HepG2 (cell line): ENCODE data around the gene SDHAF1. TPM values are rescaled to one million over a fixed set of nuclear protein-coding genes. Genes with fewer than 3 reads are reported as not detected.
A peak's percentile ranks its signal among the peaks of the same experiment; 100 is the strongest.

Experiments used
- ATF5 ChIP-seq: sonication (generic); formaldehyde crosslinking; IDR thresholded peaks from 2 replicates; pipeline ENCODE4 v1.4.0; 2020; ENCODE audit warnings: mild to moderate bottlenecking, low read depth, missing genetic modification reagents
- BORCS8-MEF2B ChIP-seq: sonication (generic); formaldehyde crosslinking; IDR thresholded peaks from 2 replicates; pipeline ENCODE4 v1.8.0; 2022; ENCODE audit warnings: mild to moderate bottlenecking, missing genetic modification reagents
- EHMT2 ChIP-seq: fragments of 200-600 bp; sonication (generic); IDR thresholded peaks from 2 replicates; pipeline ENCODE4 v1.7.0; 2017; ENCODE audit warnings: antibody characterized with exemption, low read depth, low read length, borderline replicate concordance
- GATAD1 ChIP-seq: IDR thresholded peaks from 2 replicates; pipeline ENCODE4 v1.6.1; 2016; ENCODE audit warnings: missing genetic modification reagents, missing compliant biosample characterization
- HOXA9 ChIP-seq: sonication (generic); formaldehyde crosslinking; IDR thresholded peaks from 2 replicates; pipeline ENCODE4 v1.8.1; 2022; ENCODE audit warnings: missing genetic modification reagents, mild to moderate bottlenecking, moderate library complexity, borderline replicate concordance
- KDM4B ChIP-seq: sonication (generic); formaldehyde crosslinking; IDR thresholded peaks from 2 replicates; pipeline ENCODE4 v1.4.0; 2020; ENCODE audit warnings: missing genetic modification reagents
- NFKBIZ ChIP-seq: IDR thresholded peaks from 2 replicates; pipeline ENCODE4 v1.6.1; 2018; ENCODE audit warnings: missing genetic modification reagents, missing compliant biosample characterization
- RXRB ChIP-seq: IDR thresholded peaks from 2 replicates; pipeline ENCODE4 v1.6.1; 2016; ENCODE audit warnings: borderline replicate concordance, missing genetic modification reagents, missing compliant biosample characterization
- TEAD3 ChIP-seq: optimal IDR thresholded peaks from 2 replicates; pipeline ENCODE3; 2016; ENCODE audit warnings: borderline replicate concordance
- TEF ChIP-seq: sonication (generic); formaldehyde crosslinking; IDR thresholded peaks from 2 replicates; pipeline ENCODE4 v1.5.0; 2020; ENCODE audit warnings: missing genetic modification reagents
- ZFP37 ChIP-seq: sonication (generic); formaldehyde crosslinking; IDR thresholded peaks from 2 replicates; pipeline ENCODE4 v1.4.0; 2020; ENCODE audit warnings: missing genetic modification reagents, borderline replicate concordance
- ZNF772 ChIP-seq: sonication (generic); formaldehyde crosslinking; IDR thresholded peaks from 2 replicates; pipeline ENCODE4 v1.5.0; 2020; ENCODE audit warnings: mild to moderate bottlenecking, missing genetic modification reagents
- ZNF777 ChIP-seq: sonication (generic); formaldehyde crosslinking; IDR thresholded peaks from 2 replicates; pipeline ENCODE4 v1.4.0; 2020; ENCODE audit warnings: missing genetic modification reagents
- ZSCAN31 ChIP-seq: sonication (generic); formaldehyde crosslinking; IDR thresholded peaks from 2 replicates; pipeline ENCODE4 v1.5.0; 2020; ENCODE audit warnings: low read depth, mild to moderate bottlenecking, missing genetic modification reagents
- ZSCAN9 ChIP-seq: IDR thresholded peaks from 2 replicates; pipeline ENCODE4 v1.6.1; 2016; ENCODE audit warnings: borderline replicate concordance
- polyA plus RNA-seq, 8 experiments: library from polyadenylated mRNA; depleted of rRNA in 3 of 8; stranded (reverse) in 7 of 8; unstranded in 1 of 8; fragments of >200 nt; fragmentation: Illumina TruSeq in 4 of 8; extraction: Trizol in 4 of 8; gene quantifications; 2 replicates each; pipeline versions ENCODE4 v1.2.1 to v1.2.3, GENCODE V29; 2011 to 2016; ENCODE audit warnings: low read depth in 4 of 8, missing spikeins in 1 of 8, mixed read lengths in 1 of 8; ENCODE audit not compliant: insufficient read depth in 1 of 8
- total RNA-seq, 5 experiments: library from RNA; depleted of rRNA; stranded (reverse); fragments of >200 nt; fragmentation: Illumina TruSeq; extraction: Trizol; gene quantifications; 2 replicates each; pipeline ENCODE4 v1.2.3, GENCODE V29; 2016; ENCODE audit warnings: low read depth in 1 of 5
- TF ChIP-seq, protein P1 (sequence below), 2 experiments: IDR thresholded peaks; 2 replicates each; pipeline ENCODE4 v1.6.1; 2011 to 2012; ENCODE audit warnings: low read length in 2 of 2, borderline replicate concordance in 1 of 2, low read depth in 1 of 2, mild to moderate bottlenecking in 1 of 2, moderate library complexity in 1 of 2

The SDHAF1 gene
- total and polyA plus RNA-seq, 2 of the 13 experiments (the other 11 are each of a cell fraction or from before 2014, with no cell fraction given): 17.8 to 22.8 TPM

DNA sequence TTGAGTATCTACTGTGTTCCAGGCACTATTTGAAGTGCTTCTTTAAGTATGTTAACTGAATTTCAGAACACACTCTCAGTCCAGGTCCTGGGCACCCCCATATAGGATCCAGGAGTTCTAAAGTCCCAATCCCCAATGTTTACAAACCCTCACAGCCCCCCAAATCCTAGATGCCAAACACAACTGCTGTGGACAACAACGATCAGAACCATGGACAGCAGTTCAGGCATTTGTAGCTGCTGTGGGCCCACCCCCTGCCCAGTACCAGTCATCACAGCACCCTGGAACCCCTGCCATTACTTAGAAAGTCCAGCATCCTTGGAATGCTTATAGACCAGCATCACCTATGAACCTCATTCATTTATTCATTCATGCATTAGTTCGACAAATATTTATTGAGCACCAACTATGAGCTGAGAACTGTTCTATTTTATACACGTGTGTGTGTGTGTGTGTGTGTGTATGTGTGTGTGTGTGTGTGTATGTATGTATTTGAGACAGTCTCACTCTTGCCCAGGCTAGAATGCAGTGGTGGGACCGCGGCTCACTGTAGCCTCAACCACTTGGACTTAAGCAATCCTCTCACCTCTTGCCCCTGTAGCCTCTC lies 19.3 kb upstream of the SDHAF1 start (continued):
- TF ChIP-seq ZSCAN9 (CRISPR knock-in tag): peak; percentile 85
- TF ChIP-seq EHMT2: peak; percentile 98
- TF ChIP-seq KDM4B (CRISPR knock-in tag): 0 out of 2 replicates have a peak, but pooled peaks have one; percentile 44
- no peak for TF ChIP-seq NFKBIZ (CRISPR knock-in tag)
- no peak for TF ChIP-seq ATF5 (CRISPR knock-in tag)
- TF ChIP-seq ZNF777 (CRISPR knock-in tag): no peak
- TF ChIP-seq, protein P1, sequence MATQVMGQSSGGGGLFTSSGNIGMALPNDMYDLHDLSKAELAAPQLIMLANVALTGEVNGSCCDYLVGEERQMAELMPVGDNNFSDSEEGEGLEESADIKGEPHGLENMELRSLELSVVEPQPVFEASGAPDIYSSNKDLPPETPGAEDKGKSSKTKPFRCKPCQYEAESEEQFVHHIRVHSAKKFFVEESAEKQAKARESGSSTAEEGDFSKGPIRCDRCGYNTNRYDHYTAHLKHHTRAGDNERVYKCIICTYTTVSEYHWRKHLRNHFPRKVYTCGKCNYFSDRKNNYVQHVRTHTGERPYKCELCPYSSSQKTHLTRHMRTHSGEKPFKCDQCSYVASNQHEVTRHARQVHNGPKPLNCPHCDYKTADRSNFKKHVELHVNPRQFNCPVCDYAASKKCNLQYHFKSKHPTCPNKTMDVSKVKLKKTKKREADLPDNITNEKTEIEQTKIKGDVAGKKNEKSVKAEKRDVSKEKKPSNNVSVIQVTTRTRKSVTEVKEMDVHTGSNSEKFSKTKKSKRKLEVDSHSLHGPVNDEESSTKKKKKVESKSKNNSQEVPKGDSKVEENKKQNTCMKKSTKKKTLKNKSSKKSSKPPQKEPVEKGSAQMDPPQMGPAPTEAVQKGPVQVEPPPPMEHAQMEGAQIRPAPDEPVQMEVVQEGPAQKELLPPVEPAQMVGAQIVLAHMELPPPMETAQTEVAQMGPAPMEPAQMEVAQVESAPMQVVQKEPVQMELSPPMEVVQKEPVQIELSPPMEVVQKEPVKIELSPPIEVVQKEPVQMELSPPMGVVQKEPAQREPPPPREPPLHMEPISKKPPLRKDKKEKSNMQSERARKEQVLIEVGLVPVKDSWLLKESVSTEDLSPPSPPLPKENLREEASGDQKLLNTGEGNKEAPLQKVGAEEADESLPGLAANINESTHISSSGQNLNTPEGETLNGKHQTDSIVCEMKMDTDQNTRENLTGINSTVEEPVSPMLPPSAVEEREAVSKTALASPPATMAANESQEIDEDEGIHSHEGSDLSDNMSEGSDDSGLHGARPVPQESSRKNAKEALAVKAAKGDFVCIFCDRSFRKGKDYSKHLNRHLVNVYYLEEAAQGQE (IDR thresholded peaks at IDR 0.05; ENCODE audit: borderline replicate concordance in 1 of 2, low read depth in 1 of 2, low read length in 2 of 2): peak; percentile 94 to 98
- TF ChIP-seq ZNF772 (CRISPR knock-in tag): peak; percentile 56; the same call in 1 of the 2 replicates
- peak; percentile 67 for TF ChIP-seq TEAD3 (CRISPR knock-in tag)
- TF ChIP-seq ZSCAN31 (CRISPR knock-in tag): peak; percentile 33; the same call in 1 of the 2 replicates
- 0 out of 2 replicates have a peak, but pooled peaks have one; percentile 18 for TF ChIP-seq GATAD1 (CRISPR knock-in tag)
- 0 out of 2 replicates have a peak, but pooled peaks have one; percentile 35 for TF ChIP-seq RXRB (CRISPR knock-in tag)
- peak; percentile 51; the same call in 1 of the 2 replicates for TF ChIP-seq ZFP37 (CRISPR knock-in tag)
- peak; percentile 61; the same call in 1 of the 2 replicates for TF ChIP-seq BORCS8-MEF2B (CRISPR knock-in tag)
- TF ChIP-seq HOXA9: peak; percentile 27; the same call in 1 of the 2 replicates
- 0 out of 2 replicates have a peak, but pooled peaks have one; percentile 26 for TF ChIP-seq TEF
